IMR-90 (cell line): ENCODE data around the gene ZNF248.

ENCODE experiments used
- BHLHE40 ChIP-seq: fragments of 150-350 bp; IDR thresholded peaks from 2 replicates; pipeline ENCODE4 v1.6.1; 2016; ENCODE audit warnings: mild to moderate bottlenecking, low read depth, low read length
- CEBPB ChIP-seq: IDR thresholded peaks from 2 replicates; pipeline ENCODE4 v1.6.1; 2012; ENCODE audit warnings: low read depth, low read length, improper control_type of control experiment
- CHD1 ChIP-seq: IDR thresholded peaks from 2 replicates; pipeline ENCODE4 v1.6.1; 2012; ENCODE audit warnings: low read depth, low read length, improper control_type of control experiment
- FOS ChIP-seq: fragments of 150-350 bp; IDR thresholded peaks from 2 replicates; pipeline ENCODE4 v1.6.1; 2016; ENCODE audit warnings: low read depth, low read length
- MAFK ChIP-seq: IDR thresholded peaks from 2 replicates; pipeline ENCODE4 v1.6.1; 2012; ENCODE audit warnings: low read depth, low read length, improper control_type of control experiment
- MAZ ChIP-seq: IDR thresholded peaks from 2 replicates; pipeline ENCODE4 v1.6.1; 2012; ENCODE audit warnings: low read depth, mild to moderate bottlenecking, low read length, improper control_type of control experiment, moderate library complexity, borderline replicate concordance
- MXI1 ChIP-seq: IDR thresholded peaks from 2 replicates; pipeline ENCODE4 v1.6.1; 2012; ENCODE audit warnings: low read depth, mild to moderate bottlenecking, low read length, moderate library complexity, borderline replicate concordance
- POLR2A ChIP-seq: IDR thresholded peaks from 2 replicates; pipeline ENCODE4 v1.6.1; 2012; ENCODE audit warnings: mild to moderate bottlenecking, low read depth, low read length
- RCOR1 ChIP-seq: IDR thresholded peaks from 2 replicates; pipeline ENCODE4 v1.6.1; 2012; ENCODE audit warnings: mild to moderate bottlenecking, low read length, improper control_type of control experiment; ENCODE audit not compliant: insufficient replicate concordance
- RFX5 ChIP-seq: IDR thresholded peaks from 2 replicates; pipeline ENCODE4 v1.8.0; 2012; ENCODE audit warnings: low read depth, mild to moderate bottlenecking, low read length, moderate library complexity
- SMC3 ChIP-seq: fragments of 150-350 bp; IDR thresholded peaks from 2 replicates; pipeline ENCODE4 v1.6.1; 2016; ENCODE audit warnings: low read depth, mild to moderate bottlenecking, antibody characterized with exemption, low read length, moderate library complexity
- TF ChIP-seq, protein P1 (sequence below): conservative IDR thresholded peaks from 2 replicates; pipeline ENCODE4 v1.5.1; 2012; ENCODE audit warnings: mild to moderate bottlenecking, low read depth, low read length, improper control_type of control experiment
- TF ChIP-seq, protein P2 (sequence below): fragments of 150-350 bp; IDR thresholded peaks from 2 replicates; pipeline ENCODE4 v1.6.1; 2016; ENCODE audit warnings: low read depth, mild to moderate bottlenecking, low read length, moderate library complexity, borderline replicate concordance
- TF ChIP-seq, protein P3 (sequence below): fragments of 150-350 bp; IDR thresholded peaks from 2 replicates; pipeline ENCODE4 v1.6.1; 2017; ENCODE audit warnings: mild to moderate bottlenecking, antibody characterized with exemption, low read length, low read depth

DNA sequence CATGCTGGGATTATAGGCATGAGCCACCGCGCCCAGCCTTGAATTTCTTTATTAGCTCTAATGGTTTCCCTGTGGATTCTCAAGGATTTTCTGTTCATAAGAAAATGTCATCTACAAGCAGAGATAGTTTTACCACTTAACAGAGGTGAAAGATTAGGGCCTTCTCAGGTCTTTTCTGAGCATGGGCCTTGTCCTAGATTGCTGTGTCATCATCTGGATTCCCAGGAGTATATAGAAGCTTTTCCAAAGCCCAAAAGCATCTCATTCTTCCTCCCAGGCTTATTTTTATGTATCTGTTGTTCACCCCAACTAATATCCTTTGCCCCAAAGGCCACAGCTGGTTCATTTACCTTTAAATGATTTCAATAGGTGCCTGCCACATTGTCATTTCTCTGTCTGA, 13.7 kb upstream of the ZNF248 start:
- TF ChIP-seq, protein P1, sequence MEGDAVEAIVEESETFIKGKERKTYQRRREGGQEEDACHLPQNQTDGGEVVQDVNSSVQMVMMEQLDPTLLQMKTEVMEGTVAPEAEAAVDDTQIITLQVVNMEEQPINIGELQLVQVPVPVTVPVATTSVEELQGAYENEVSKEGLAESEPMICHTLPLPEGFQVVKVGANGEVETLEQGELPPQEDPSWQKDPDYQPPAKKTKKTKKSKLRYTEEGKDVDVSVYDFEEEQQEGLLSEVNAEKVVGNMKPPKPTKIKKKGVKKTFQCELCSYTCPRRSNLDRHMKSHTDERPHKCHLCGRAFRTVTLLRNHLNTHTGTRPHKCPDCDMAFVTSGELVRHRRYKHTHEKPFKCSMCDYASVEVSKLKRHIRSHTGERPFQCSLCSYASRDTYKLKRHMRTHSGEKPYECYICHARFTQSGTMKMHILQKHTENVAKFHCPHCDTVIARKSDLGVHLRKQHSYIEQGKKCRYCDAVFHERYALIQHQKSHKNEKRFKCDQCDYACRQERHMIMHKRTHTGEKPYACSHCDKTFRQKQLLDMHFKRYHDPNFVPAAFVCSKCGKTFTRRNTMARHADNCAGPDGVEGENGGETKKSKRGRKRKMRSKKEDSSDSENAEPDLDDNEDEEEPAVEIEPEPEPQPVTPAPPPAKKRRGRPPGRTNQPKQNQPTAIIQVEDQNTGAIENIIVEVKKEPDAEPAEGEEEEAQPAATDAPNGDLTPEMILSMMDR: no peak
- TF ChIP-seq POLR2A: no peak
- no peak for TF ChIP-seq MAZ
- no peak for TF ChIP-seq CEBPB
- TF ChIP-seq BHLHE40: no peak
- no peak for TF ChIP-seq MXI1
- TF ChIP-seq FOS: no peak
- TF ChIP-seq, protein P2, sequence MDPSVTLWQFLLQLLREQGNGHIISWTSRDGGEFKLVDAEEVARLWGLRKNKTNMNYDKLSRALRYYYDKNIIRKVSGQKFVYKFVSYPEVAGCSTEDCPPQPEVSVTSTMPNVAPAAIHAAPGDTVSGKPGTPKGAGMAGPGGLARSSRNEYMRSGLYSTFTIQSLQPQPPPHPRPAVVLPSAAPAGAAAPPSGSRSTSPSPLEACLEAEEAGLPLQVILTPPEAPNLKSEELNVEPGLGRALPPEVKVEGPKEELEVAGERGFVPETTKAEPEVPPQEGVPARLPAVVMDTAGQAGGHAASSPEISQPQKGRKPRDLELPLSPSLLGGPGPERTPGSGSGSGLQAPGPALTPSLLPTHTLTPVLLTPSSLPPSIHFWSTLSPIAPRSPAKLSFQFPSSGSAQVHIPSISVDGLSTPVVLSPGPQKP: no peak
- no peak for TF ChIP-seq RCOR1
- no peak for TF ChIP-seq SMC3
- TF ChIP-seq MAFK: no peak
- TF ChIP-seq, protein P3, sequence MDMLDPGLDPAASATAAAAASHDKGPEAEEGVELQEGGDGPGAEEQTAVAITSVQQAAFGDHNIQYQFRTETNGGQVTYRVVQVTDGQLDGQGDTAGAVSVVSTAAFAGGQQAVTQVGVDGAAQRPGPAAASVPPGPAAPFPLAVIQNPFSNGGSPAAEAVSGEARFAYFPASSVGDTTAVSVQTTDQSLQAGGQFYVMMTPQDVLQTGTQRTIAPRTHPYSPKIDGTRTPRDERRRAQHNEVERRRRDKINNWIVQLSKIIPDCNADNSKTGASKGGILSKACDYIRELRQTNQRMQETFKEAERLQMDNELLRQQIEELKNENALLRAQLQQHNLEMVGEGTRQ: no peak
- TF ChIP-seq RFX5: no peak
- TF ChIP-seq CHD1: no peak
